Psoas muscle (tissue), 8 donors: ENCODE measurements around the gene STAG3. TPM values are rescaled to one million over a fixed set of nuclear protein-coding genes. Genes with fewer than 3 reads are reported as not detected.

ENCODE experiments used
- ATAC-seq, 4 donors: fragments of 200-7000 bp; cut with Tn5 transposase; one replicate each; pipeline ENCODE4 v1.9.1; 2020; ENCODE audit warnings: moderate library complexity in 3 of 4, mild to moderate bottlenecking in 2 of 4
- DNase-seq, 2 donors: peaks; one replicate each; pipeline ENCODE4 v3.0.0-alpha.2; 2020
- H3K27ac ChIP-seq: fragments of 200-600 bp; one replicate; pipeline ENCODE4 v1.8.0; 2022
- H3K27me3 ChIP-seq, 3 donors: fragments of 200-600 bp in 1 of 3; one replicate each; pipeline versions ENCODE4 v1.6.1 to v1.8.0; 2013 to 2022; ENCODE audit warnings: low read length in 2 of 3, mild to moderate bottlenecking in 2 of 3, moderate library complexity in 1 of 3; ENCODE audit not compliant: insufficient read depth in 3 of 3
- H3K36me3 ChIP-seq, 2 donors: fragments of 200-600 bp in 1 of 2; one replicate each; pipeline versions ENCODE4 v1.6.1 to v1.8.0; 2013 to 2022; ENCODE audit warnings: low read depth in 1 of 2, mild to moderate bottlenecking in 1 of 2, moderate library complexity in 1 of 2; ENCODE audit not compliant: insufficient read depth in 1 of 2
- H3K4me1 ChIP-seq: fragments of 200-600 bp; one replicate; pipeline ENCODE4 v1.8.0; 2022
- H3K4me3 ChIP-seq: fragments of 200-600 bp; one replicate; pipeline ENCODE4 v1.8.0; 2022; ENCODE audit warnings: mild to moderate bottlenecking
- H3K9me3 ChIP-seq: fragments of 200-600 bp; one replicate; pipeline ENCODE4 v1.8.0; 2022
- CTCF ChIP-seq: fragments of 200-600 bp; IDR thresholded peaks from one replicate; pipeline ENCODE4 v1.8.0; 2022; ENCODE audit warnings: antibody characterized with exemption
- WGBS, 3 donors: extraction: QIAGEN DNeasy Blood & Tissue Kit; methylation state at CpG; one replicate each; pipeline versions ENCODE4 v1.1.6 to v1.1.7; 2013; 5-methylcytosine and 5-hydroxymethylcytosine counted together
- intact Hi-C, 2 donors: fragments of 100-400 bp; cut with DNase I; formaldehyde crosslinking; loops; one replicate each; pipeline versions ENCODE4 v1.11.0 to v1.14.2; 2022
- polyA plus RNA-seq, 3 donors: library from polyadenylated mRNA; stranded (reverse); fragments of 200-250 nt; gene quantifications; one replicate each; pipeline ENCODE4 v1.2.3, GENCODE V29; 2013
- total RNA-seq, 4 donors: library from RNA; stranded (reverse); fragmentation: NEBNext Ultra II Directional in 2 of 4; extraction: Animal tissue kit (Norgen Biotek cat#: 25700) in 2 of 4; gene quantifications; one replicate each; pipeline versions ENCODE4 v1.2.1 to v1.2.4, GENCODE V29; 2021 to 2023
- donor health status: healthy with polysubstance abuse.
- donor health status: DM: no; HTN: no; CAD: no; lungs with moderate emphysema.
- donor health status: Bipolar disorder and iron deficiency.
- donor health status: healthy.
- donor health status: DM: yes; HTN: yes; CAD: no.
- donor health status: DM: no; HTN: no; CAD: no.
- donor health status: DM: no; HTN: no; CAD: no.
- donor health status: DM: yes; HTN: yes; CAD: no.

STAG3 gene
- total and polyA plus RNA-seq, 7 donors: 0.18 to 0.86 (median 0.50) TPM

DNA sequence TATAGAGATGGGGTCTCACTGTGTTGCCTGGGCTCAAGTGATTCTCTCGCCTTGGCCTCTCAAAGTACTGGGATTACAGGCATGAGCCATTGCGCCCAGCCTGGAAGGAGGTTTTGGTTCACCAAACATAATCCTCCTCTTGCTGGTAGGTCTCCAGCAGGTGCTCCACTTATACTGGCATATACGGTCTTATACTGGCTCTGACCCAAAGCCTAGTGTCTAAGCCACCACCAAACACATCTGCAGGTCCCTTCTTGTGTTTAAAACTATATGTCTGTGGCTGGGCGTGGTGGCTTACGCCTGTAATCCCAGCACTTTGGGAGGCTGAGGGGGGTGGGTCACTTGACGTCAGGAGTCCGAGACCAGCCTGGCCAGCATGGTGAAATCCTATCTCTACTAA, 45.6 kb upstream of the STAG3 start:
- no peaks in the 10 kb centered on the region for H3K9me3 ChIP-seq
- H3K36me3 ChIP-seq: no peaks in the 10 kb centered on the region
- intact Hi-C loops: no loop called here
- peaks cover 7% of the 10 kb centered on the region for H3K4me1 ChIP-seq
- H3K27ac ChIP-seq: no peak overlapping the region
- 63 to 68% (median 64%) methylated on average over 7 of the region's 7 CpGs for WGBS, 3 donors
- no peak overlapping the region for H3K4me3 ChIP-seq
- DNase-seq (no peak), ATAC-seq (no peak)
- no peak for TF ChIP-seq CTCF
- no peaks in the 10 kb centered on the region for H3K27me3 ChIP-seq

DNA sequence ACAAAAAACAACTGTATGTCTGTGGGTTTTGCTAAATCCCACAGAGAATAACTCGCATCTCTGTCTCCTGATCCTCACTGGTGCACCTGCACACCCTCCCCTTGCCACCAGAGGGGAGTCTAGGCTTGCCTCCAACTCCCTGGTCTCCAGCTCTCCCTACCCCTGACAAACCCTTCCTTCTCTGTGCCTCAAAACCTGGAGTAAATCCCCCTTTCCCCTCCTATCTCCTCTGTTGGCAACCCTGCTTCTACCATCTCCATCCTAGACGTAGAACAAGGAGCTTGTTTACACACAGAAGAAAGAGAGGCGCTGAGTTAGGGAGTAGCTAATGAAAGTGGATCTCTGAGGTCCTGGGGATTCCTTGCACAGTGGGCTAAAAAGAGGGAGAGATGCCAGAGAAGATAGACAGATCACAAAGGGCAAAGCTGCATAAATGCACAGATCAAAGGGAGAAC, 45.0 kb upstream of the STAG3 start:
- no peak overlapping the region for H3K27ac ChIP-seq
- peaks cover 6% of the 10 kb centered on the region for H3K4me1 ChIP-seq
- DNase-seq: no peak
- no peak overlapping the region for H3K4me3 ChIP-seq
- no peaks in the 10 kb centered on the region for H3K9me3 ChIP-seq
- WGBS, 3 donors: 19 to 31% (median 26%) methylated on average over 3 of the region's 3 CpGs
- H3K27me3 ChIP-seq: no peaks in the 10 kb centered on the region
- intact Hi-C loops: no loop called here
- ATAC-seq: peak; percentile 50 to 74 (median 60)
- H3K36me3 ChIP-seq: no peaks in the 10 kb centered on the region
- peak; percentile 63 for TF ChIP-seq CTCF

- no peaks in the 10 kb centered on the region for H3K27me3 ChIP-seq
- ATAC-seq (no peak), DNase-seq (no peak)
- H3K9me3 ChIP-seq: no peaks in the 10 kb centered on the region
- no peaks in the 10 kb centered on the region for H3K4me1 ChIP-seq
- TF ChIP-seq CTCF: no peak
- intact Hi-C loops: no loop called here
- 74 to 78% (median 75%) methylated on average over 13 of the region's 13 CpGs for WGBS, 3 donors
- H3K36me3 ChIP-seq: no peaks in the 10 kb centered on the region
- no peak overlapping the region for H3K4me3 ChIP-seq
- H3K27ac ChIP-seq: no peak overlapping the region
These were observed 39.6 kb upstream of the STAG3 start for GRCh38 chr7:100137851-100138760.

DNA sequence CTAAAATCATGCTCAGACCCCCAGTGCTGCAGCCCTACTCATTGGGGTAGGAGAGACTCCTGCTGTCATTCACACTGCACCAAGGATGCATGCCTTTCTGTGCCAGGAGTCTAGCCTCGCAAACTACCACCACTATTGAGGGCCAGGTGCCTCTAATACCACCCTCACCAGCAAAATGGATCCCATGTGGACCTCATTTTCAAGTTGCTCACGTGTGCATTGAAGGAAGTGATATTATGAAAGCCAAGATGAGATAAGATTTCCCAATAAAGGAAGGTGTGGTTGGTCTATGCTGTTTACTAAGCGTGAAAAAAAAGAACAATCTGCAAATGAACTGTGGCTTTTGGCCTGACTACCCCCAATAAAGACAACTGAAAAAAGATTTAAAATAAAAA, 36.2 kb upstream of the STAG3 start:
- no peak for TF ChIP-seq CTCF
- DNase-seq (no peak), ATAC-seq (no peak)
- Histone ChIP-seq H3K27ac (no peak overlapping the region), H3K27me3 (no peaks in the 10 kb centered on the region), H3K4me3 (no peak overlapping the region), H3K4me1 (no peaks in the 10 kb centered on the region), H3K9me3 (no peaks in the 10 kb centered on the region), H3K36me3 (no peaks in the 10 kb centered on the region)
- WGBS, 3 donors: 64 to 68% (median 64%) methylated on average over 3 of the region's 3 CpGs
- intact Hi-C loops: no loop called here
